Trophoblast cell (in vitro differentiated cells and primary cell): ENCODE data around the gene ARHGAP8.

Source experiments
- DNase-seq, 2 donors: peaks; one replicate each; pipeline ENCODE4 v3.0.0-alpha.2; 2016
- H2AFZ ChIP-seq: 2 replicates; pipeline ENCODE4 v1.6.1; 2013; ENCODE audit warnings: low read length, moderate library complexity, mild to moderate bottlenecking; ENCODE audit not compliant: insufficient read depth, poor library complexity
- H2AK5ac ChIP-seq: 2 replicates; pipeline ENCODE4 v1.6.1; 2013; ENCODE audit warnings: mild to moderate bottlenecking, low read length
- H2BK120ac ChIP-seq: 2 replicates; pipeline ENCODE4 v1.6.1; 2013; ENCODE audit warnings: low read length, mild to moderate bottlenecking, moderate library complexity; ENCODE audit not compliant: insufficient read depth, poor library complexity
- H2BK12ac ChIP-seq: 2 replicates; pipeline ENCODE4 v1.6.1; 2013; ENCODE audit warnings: mild to moderate bottlenecking, low read length, moderate library complexity
- H2BK5ac ChIP-seq: 2 replicates; pipeline ENCODE4 v1.6.1; 2013; ENCODE audit warnings: low read length, low read depth, moderate library complexity, mild to moderate bottlenecking; ENCODE audit not compliant: poor library complexity
- H3K14ac ChIP-seq: 2 replicates; pipeline ENCODE4 v1.6.1; 2013; ENCODE audit warnings: mild to moderate bottlenecking, low read length
- H3K18ac ChIP-seq: 2 replicates; pipeline ENCODE4 v1.6.1; 2013; ENCODE audit warnings: mild to moderate bottlenecking, low read length
- H3K23ac ChIP-seq: 2 replicates; pipeline ENCODE4 v1.6.1; 2013; ENCODE audit warnings: low read length
- H3K27ac ChIP-seq: 2 replicates; pipeline ENCODE4 v1.5.1; 2013; ENCODE audit warnings: low read depth, mild to moderate bottlenecking, inconsistent platforms, low read length, moderate library complexity
- H3K27me3 ChIP-seq: 2 replicates; pipeline ENCODE4 v1.6.1; 2013; ENCODE audit warnings: inconsistent platforms, mild to moderate bottlenecking, low read length, moderate library complexity; ENCODE audit not compliant: insufficient read depth
- H3K36me3 ChIP-seq, 2 experiments: 1 replicate in 1 of 2; 2 replicates in 1 of 2; pipeline ENCODE4 v1.6.1; 2013; ENCODE audit warnings: low read length in 2 of 2, mild to moderate bottlenecking in 2 of 2, moderate library complexity in 1 of 2; ENCODE audit not compliant: insufficient read depth in 2 of 2, control insufficient read depth in 1 of 2
- H3K4ac ChIP-seq: 2 replicates; pipeline ENCODE4 v1.6.1; 2013; ENCODE audit warnings: low read depth, mild to moderate bottlenecking, low read length, moderate library complexity
- H3K4me1 ChIP-seq, 2 experiments: 1 replicate in 1 of 2; 2 replicates in 1 of 2; pipeline ENCODE4 v1.6.1; 2013; ENCODE audit warnings: low read length in 2 of 2, mild to moderate bottlenecking in 2 of 2, moderate library complexity in 1 of 2; ENCODE audit not compliant: insufficient read depth in 2 of 2, control insufficient read depth in 1 of 2
- H3K4me2 ChIP-seq: 2 replicates; pipeline ENCODE4 v1.6.1; 2013; ENCODE audit warnings: inconsistent platforms, mild to moderate bottlenecking, low read length, moderate library complexity
- H3K4me3 ChIP-seq: 2 replicates; pipeline ENCODE4 v1.5.1; 2013; ENCODE audit warnings: mild to moderate bottlenecking, low read depth, low read length, inconsistent platforms
- H3K79me1 ChIP-seq: one replicate; pipeline ENCODE4 v1.6.1; 2013; ENCODE audit warnings: low read length
- H3K79me2 ChIP-seq: 2 replicates; pipeline ENCODE4 v1.6.1; 2013; ENCODE audit warnings: low read length, mild to moderate bottlenecking; ENCODE audit not compliant: control insufficient read depth, insufficient read depth, poor library complexity
- H3K9ac ChIP-seq: 2 replicates; pipeline ENCODE4 v1.6.1; 2013; ENCODE audit warnings: mild to moderate bottlenecking, low read length
- H3K9me3 ChIP-seq: 2 replicates; pipeline ENCODE4 v1.6.1; 2013; ENCODE audit warnings: low read depth, mild to moderate bottlenecking, control low read depth, inconsistent platforms, low read length; ENCODE audit not compliant: insufficient read depth
- H4K12ac ChIP-seq: 2 replicates; pipeline ENCODE4 v1.6.1; 2013; ENCODE audit warnings: low read depth, mild to moderate bottlenecking, low read length, moderate library complexity
- H4K8ac ChIP-seq: 2 replicates; pipeline ENCODE4 v1.6.1; 2013; ENCODE audit warnings: low read depth, mild to moderate bottlenecking, low read length, moderate library complexity
- H4K91ac ChIP-seq: one replicate; pipeline ENCODE4 v1.6.1; 2013; ENCODE audit warnings: low read depth, mild to moderate bottlenecking, low read length, moderate library complexity
- WGBS: extraction: QIAGEN DNeasy Blood & Tissue Kit; methylation state at CpG from one replicate; pipeline ENCODE4 v1.1.7; 2013; ENCODE audit warnings: missing lambda C conversion rate; ENCODE audit not compliant: insufficient read length, insufficient coverage; ENCODE audit errors: extremely low coverage; 5-methylcytosine and 5-hydroxymethylcytosine counted together

The ARHGAP8 gene

GRCh38 chr22:44865193-44866057, 113.0 kb downstream of the ARHGAP8 start:
- no peak overlapping the region for H3K27ac ChIP-seq
- peaks cover 9 to 13% of the 10 kb centered on the region in 2 experiments for H3K36me3 ChIP-seq
- H3K4me1 ChIP-seq: peaks cover 4% of the 10 kb centered on the region in 2 experiments
- no peak overlapping the region for H2AFZ ChIP-seq
- no peak overlapping the region for H4K8ac ChIP-seq
- H4K91ac ChIP-seq: no peak overlapping the region
- no peak overlapping the region for H3K4ac ChIP-seq
- H3K9ac ChIP-seq: no peak overlapping the region
- no peak overlapping the region for H3K14ac ChIP-seq
- WGBS: no CpG with 5 or more reads among the region's 31 CpGs
- no peak overlapping the region for H3K23ac ChIP-seq
- H4K12ac ChIP-seq: no peak overlapping the region
- no peak overlapping the region for H3K4me2 ChIP-seq
- no peak overlapping the region for H2BK12ac ChIP-seq
- no peaks in the 10 kb centered on the region for H3K79me1 ChIP-seq
- no peak overlapping the region for H3K18ac ChIP-seq
- no peak overlapping the region for H2BK5ac ChIP-seq
- no peak for DNase-seq
- no peak overlapping the region for H2BK120ac ChIP-seq
- H2AK5ac ChIP-seq: no peak overlapping the region
- H3K79me2 ChIP-seq: no peaks in the 10 kb centered on the region
- H3K9me3 ChIP-seq: peaks cover 5% of the 10 kb centered on the region
- no peak overlapping the region for H3K4me3 ChIP-seq
- H3K27me3 ChIP-seq: no peaks in the 10 kb centered on the region

- H3K4me2 ChIP-seq: no peak overlapping the region
- no CpG with 5 or more reads among the region's 7 CpGs for WGBS
- H3K23ac ChIP-seq: no peak overlapping the region
- H4K12ac ChIP-seq: no peak overlapping the region
- H3K79me2 ChIP-seq: no peaks in the 10 kb centered on the region
- peaks cover 4% of the 10 kb centered on the region in 2 experiments for H3K4me1 ChIP-seq
- H3K4ac ChIP-seq: no peak overlapping the region
- no peak overlapping the region for H2BK12ac ChIP-seq
- H3K14ac ChIP-seq: no peak overlapping the region
- no peak overlapping the region for H4K8ac ChIP-seq
- H3K18ac ChIP-seq: no peak overlapping the region
- no peaks in the 10 kb centered on the region for H3K79me1 ChIP-seq
- H2BK120ac ChIP-seq: no peak overlapping the region
- no peak overlapping the region for H4K91ac ChIP-seq
- no peak overlapping the region for H3K27ac ChIP-seq
- DNase-seq: no peak
- no peak overlapping the region for H2AK5ac ChIP-seq
- H3K27me3 ChIP-seq: no peaks in the 10 kb centered on the region
- H3K36me3 ChIP-seq: no peaks in the 10 kb centered on the region
- H3K4me3 ChIP-seq: no peak overlapping the region
- H3K9me3 ChIP-seq: peaks cover 7% of the 10 kb centered on the region
- H2AFZ ChIP-seq: no peak overlapping the region
- H2BK5ac ChIP-seq: no peak overlapping the region
- H3K9ac ChIP-seq: no peak overlapping the region
These were observed 116.8 kb downstream of the ARHGAP8 start for GRCh38 chr22:44869196-44869595.

- Histone ChIP-seq H3K4me2 (no peak overlapping the region), H4K91ac (peak overlapping the region; percentile 55), H4K8ac (no peak overlapping the region), H3K4me1 (peaks cover 4% of the 10 kb centered on the region in 2 experiments), H3K79me2 (no peaks in the 10 kb centered on the region), H3K4ac (no peak overlapping the region), H3K9ac (no peak overlapping the region), H3K14ac (peak overlapping the region; percentile 11), H2AK5ac (no peak overlapping the region), H3K18ac (no peak overlapping the region), H3K27me3 (no peaks in the 10 kb centered on the region), H3K9me3 (peaks cover 7% of the 10 kb centered on the region), H3K27ac (no peak overlapping the region), H3K23ac (no peak overlapping the region), H2BK120ac (no peak overlapping the region), H4K12ac (no peak overlapping the region), H3K36me3 (no peaks in the 10 kb centered on the region), H2AFZ (no peak overlapping the region), H2BK12ac (no peak overlapping the region), H3K4me3 (no peak overlapping the region), H2BK5ac (no peak overlapping the region), H3K79me1 (no peaks in the 10 kb centered on the region)
- DNase-seq: no peak
- no CpG with 5 or more reads among the region's 5 CpGs for WGBS
These were observed 117.6 kb downstream of the ARHGAP8 start for GRCh38 chr22:44870021-44870420.

GRCh38 chr22:44871782-44872181, 119.4 kb downstream of the ARHGAP8 start:
- no peak overlapping the region for H3K18ac ChIP-seq
- no peak overlapping the region for H4K8ac ChIP-seq
- H2BK5ac ChIP-seq: no peak overlapping the region
- no peak for DNase-seq
- no peak overlapping the region for H3K4me3 ChIP-seq
- H2AK5ac ChIP-seq: no peak overlapping the region
- no peak overlapping the region for H4K12ac ChIP-seq
- H3K79me1 ChIP-seq: no peaks in the 10 kb centered on the region
- H3K4me2 ChIP-seq: no peak overlapping the region
- H3K23ac ChIP-seq: no peak overlapping the region
- H3K27ac ChIP-seq: no peak overlapping the region
- H2AFZ ChIP-seq: no peak overlapping the region
- WGBS: no CpG with 5 or more reads among the region's 3 CpGs
- H3K9ac ChIP-seq: no peak overlapping the region
- peaks cover 4% of the 10 kb centered on the region for H3K9me3 ChIP-seq
- H2BK12ac ChIP-seq: no peak overlapping the region
- H4K91ac ChIP-seq: no peak overlapping the region
- H3K4me1 ChIP-seq: peaks cover 4% of the 10 kb centered on the region in 2 experiments
- H2BK120ac ChIP-seq: no peak overlapping the region
- no peak overlapping the region for H3K14ac ChIP-seq
- H3K79me2 ChIP-seq: no peaks in the 10 kb centered on the region
- no peak overlapping the region for H3K4ac ChIP-seq
- H3K27me3 ChIP-seq: no peaks in the 10 kb centered on the region
- no peaks in the 10 kb centered on the region for H3K36me3 ChIP-seq
